COR-L47 (cell line): ENCODE data around the gene RPL28.

ENCODE experiments used
- DNase-seq: peaks from one replicate; lab custom pipeline; 2025; lab: John Stamatoyannopoulos, UW

RPL28 gene

GRCh38 chr19:55385724-55386492 is at the start of gene RPL28:
RPL28 (plus strand) TSS chr19:55385932; CDS start chr19:55386358, 426 bp downstream.
- peak; percentile 97 for DNase-seq

GRCh38 chr19:55336101-55336500 is 49.6 kb upstream of the RPL28 start:
- DNase-seq, result no peak

GRCh38 chr19:55339105-55339888 is 46.4 kb upstream of the RPL28 start, which contains the start of gene KMT5C:
KMT5C (plus strand) TSS chr19:55339876; CDS start chr19:55341937, 2,061 bp downstream.
- peak; percentile 100 for DNase-seq

GRCh38 chr19:55339889-55340783 is 45.6 kb upstream of the RPL28 start:
- no peak for DNase-seq

- DNase-seq, result peak; percentile 63
These were observed 45.0 kb upstream of the RPL28 start for GRCh38 chr19:55340784-55341147.

- peak; percentile 74 for DNase-seq
These were observed 44.6 kb upstream of the RPL28 start for GRCh38 chr19:55341171-55341588.

GRCh38 chr19:55341595-55342531 is 43.9 kb upstream of the RPL28 start:
- no peak for DNase-seq

GRCh38 chr19:55344444-55344843 is 41.3 kb upstream of the RPL28 start:
- DNase-seq, result peak; percentile 72

- no peak for DNase-seq
These were observed 40.5 kb upstream of the RPL28 start for GRCh38 chr19:55345101-55345817.

- no peak for DNase-seq
These were observed 39.7 kb upstream of the RPL28 start for GRCh38 chr19:55345818-55346724.

- DNase-seq, result no peak
These were observed 38.8 kb upstream of the RPL28 start for GRCh38 chr19:55346725-55347441.

GRCh38 chr19:55347442-55348009 is 38.2 kb upstream of the RPL28 start:
- DNase-seq, result no peak

- no peak for DNase-seq
These were observed 37.3 kb upstream of the RPL28 start for GRCh38 chr19:55348317-55349034.

- no peak for DNase-seq
These were observed 35.0 kb upstream of the RPL28 start for GRCh38 chr19:55350620-55351315.

- no peak for DNase-seq
These were observed 33.7 kb upstream of the RPL28 start for GRCh38 chr19:55352040-55352439.

- DNase-seq, result no peak
These were observed 33.1 kb upstream of the RPL28 start for GRCh38 chr19:55352549-55353145.
